WTC11 (cell line): Measurements from ENCODE around the gene TBC1D22A. TPM values are rescaled to one million over a fixed set of nuclear protein-coding genes. Genes with fewer than 3 reads are reported as not detected.

Experiments used
- ATAC-seq: fragments of 200-7000 bp; cut with Tn5 transposase; 2 replicates; pipeline ENCODE4 v1.10.0; 2021; ENCODE audit warnings: mild to moderate bottlenecking, moderate library complexity
- CTCF ChIA-PET: fragments of 300-600 bp; sonication (Branson Sonifier 250); formaldehyde crosslinking; loops from one replicate; lab custom pipeline; 2021; ENCODE audit warnings: antibody characterized with exemption; lab: Charles Lee
- POLR2A ChIA-PET: fragments of 350-600 bp; sonication (Branson Sonifier 250); formaldehyde crosslinking; loops from one replicate; lab custom pipeline; 2021; ENCODE audit warnings: antibody characterized with exemption; lab: Charles Lee
- DNase-seq: peaks from one replicate; pipeline ENCODE4 v3.0.0; 2021; ENCODE audit warnings: low spot score
- H3K27ac Mint-ChIP-seq: 2 replicates; pipeline ENCODE4 v1.8.0; 2021; ENCODE audit warnings: mixed read lengths
- H3K27me3 Mint-ChIP-seq: 2 replicates; pipeline ENCODE4 v1.8.0; 2021; ENCODE audit warnings: low read depth, mild to moderate bottlenecking, moderate library complexity, mixed read lengths
- H3K36me3 Mint-ChIP-seq: 2 replicates; pipeline ENCODE4 v1.8.0; 2021; ENCODE audit warnings: mixed read lengths
- H3K4me1 Mint-ChIP-seq: 2 replicates; pipeline ENCODE4 v1.8.0; 2022; ENCODE audit warnings: mixed read lengths
- H3K4me3 Mint-ChIP-seq: 2 replicates; pipeline ENCODE4 v1.8.0; 2021; ENCODE audit warnings: mild to moderate bottlenecking, moderate library complexity, mixed read lengths
- H3K9me3 Mint-ChIP-seq: 2 replicates; pipeline ENCODE4 v1.8.0; 2021; ENCODE audit warnings: mixed read lengths
- CREM ChIP-seq: sonication (generic); formaldehyde crosslinking; IDR thresholded peaks from 2 replicates; pipeline ENCODE4 v1.8.1; 2022; ENCODE audit warnings: mild to moderate bottlenecking, missing genetic modification reagents, moderate library complexity
- FOXJ3 ChIP-seq: sonication (generic); formaldehyde crosslinking; IDR thresholded peaks from 2 replicates; pipeline ENCODE4 v1.9.0; 2021; ENCODE audit warnings: missing genetic modification reagents, mild to moderate bottlenecking, borderline replicate concordance
- HMGXB4 ChIP-seq: sonication (generic); formaldehyde crosslinking; IDR thresholded peaks from 2 replicates; pipeline ENCODE4 v1.8.1; 2023; ENCODE audit warnings: mild to moderate bottlenecking, moderate library complexity, missing genetic modification reagents
- JUN ChIP-seq: sonication (generic); formaldehyde crosslinking; IDR thresholded peaks from 2 replicates; pipeline ENCODE4 v1.8.0; 2023; ENCODE audit warnings: mild to moderate bottlenecking, missing genetic modification reagents
- MXD4 ChIP-seq: fragments of 250-450 bp; sonication (Bioruptor Pico); IDR thresholded peaks from 2 replicates; pipeline ENCODE4 v1.8.0; 2021; ENCODE audit warnings: mild to moderate bottlenecking, moderate library complexity, borderline replicate concordance
- NFE2L1 ChIP-seq: sonication (generic); formaldehyde crosslinking; IDR thresholded peaks from 2 replicates; pipeline ENCODE4 v1.8.1; 2023; ENCODE audit warnings: missing genetic modification reagents
- NR1H2 ChIP-seq: sonication (generic); formaldehyde crosslinking; IDR thresholded peaks from 2 replicates; pipeline ENCODE4 v1.9.0; 2021; ENCODE audit warnings: mild to moderate bottlenecking, moderate library complexity, missing genetic modification reagents
- NR2C2 ChIP-seq: sonication (generic); formaldehyde crosslinking; IDR thresholded peaks from 2 replicates; pipeline ENCODE4 v1.8.0; 2022; ENCODE audit warnings: mild to moderate bottlenecking, missing genetic modification reagents
- PRDM15 ChIP-seq: sonication (generic); formaldehyde crosslinking; IDR thresholded peaks from 2 replicates; pipeline ENCODE4 v1.8.0; 2022; ENCODE audit warnings: missing genetic modification reagents
- TCF7 ChIP-seq: sonication (generic); formaldehyde crosslinking; IDR thresholded peaks from 2 replicates; pipeline ENCODE4 v1.8.0; 2022; ENCODE audit warnings: mild to moderate bottlenecking, low read depth, missing genetic modification reagents, moderate library complexity
- TEAD1 ChIP-seq: sonication (generic); formaldehyde crosslinking; IDR thresholded peaks from 2 replicates; pipeline ENCODE4 v1.8.0; 2022; ENCODE audit warnings: mild to moderate bottlenecking, missing genetic modification reagents
- TP53 ChIP-seq: sonication (generic); formaldehyde crosslinking; IDR thresholded peaks from 2 replicates; pipeline ENCODE4 v1.8.1; 2023; ENCODE audit warnings: mild to moderate bottlenecking, missing genetic modification reagents
- ZNF138 ChIP-seq: sonication (generic); formaldehyde crosslinking; conservative IDR thresholded peaks from 2 replicates; pipeline ENCODE4 v1.8.1; 2022; ENCODE audit warnings: mild to moderate bottlenecking, moderate library complexity, missing genetic modification reagents
- ZNF317 ChIP-seq: sonication (generic); formaldehyde crosslinking; IDR thresholded peaks from 2 replicates; pipeline ENCODE4 v1.8.1; 2023; ENCODE audit warnings: low read depth, mild to moderate bottlenecking, moderate library complexity, missing genetic modification reagents, borderline replicate concordance
- ZNF396 ChIP-seq: fragments of 250-450 bp; sonication (Bioruptor Pico); IDR thresholded peaks from 2 replicates; pipeline ENCODE4 v1.8.0; 2021; ENCODE audit warnings: mild to moderate bottlenecking, moderate library complexity, borderline replicate concordance
- total RNA-seq: library from RNA; stranded (reverse); gene quantifications from 3 replicates; pipeline ENCODE4 v1.2.3, GENCODE V29; 2021
- TF ChIP-seq, protein P1 (sequence below): sonication (generic); formaldehyde crosslinking; IDR thresholded peaks from 2 replicates; pipeline ENCODE4 v1.8.0; 2023; ENCODE audit warnings: missing genetic modification reagents
- TF ChIP-seq, protein P2 (sequence below): sonication (generic); formaldehyde crosslinking; IDR thresholded peaks from 2 replicates; pipeline ENCODE4 v1.8.0; 2022; ENCODE audit warnings: mild to moderate bottlenecking, missing genetic modification reagents
- TF ChIP-seq, protein P3 (sequence below): sonication (generic); formaldehyde crosslinking; conservative IDR thresholded peaks from 2 replicates; pipeline ENCODE4 v1.8.1; 2023; ENCODE audit warnings: mild to moderate bottlenecking, low read depth, missing genetic modification reagents, moderate library complexity

The TBC1D22A gene
- total RNA-seq, 1 experiment from 2014 or later, result 18.1 TPM

DNA sequence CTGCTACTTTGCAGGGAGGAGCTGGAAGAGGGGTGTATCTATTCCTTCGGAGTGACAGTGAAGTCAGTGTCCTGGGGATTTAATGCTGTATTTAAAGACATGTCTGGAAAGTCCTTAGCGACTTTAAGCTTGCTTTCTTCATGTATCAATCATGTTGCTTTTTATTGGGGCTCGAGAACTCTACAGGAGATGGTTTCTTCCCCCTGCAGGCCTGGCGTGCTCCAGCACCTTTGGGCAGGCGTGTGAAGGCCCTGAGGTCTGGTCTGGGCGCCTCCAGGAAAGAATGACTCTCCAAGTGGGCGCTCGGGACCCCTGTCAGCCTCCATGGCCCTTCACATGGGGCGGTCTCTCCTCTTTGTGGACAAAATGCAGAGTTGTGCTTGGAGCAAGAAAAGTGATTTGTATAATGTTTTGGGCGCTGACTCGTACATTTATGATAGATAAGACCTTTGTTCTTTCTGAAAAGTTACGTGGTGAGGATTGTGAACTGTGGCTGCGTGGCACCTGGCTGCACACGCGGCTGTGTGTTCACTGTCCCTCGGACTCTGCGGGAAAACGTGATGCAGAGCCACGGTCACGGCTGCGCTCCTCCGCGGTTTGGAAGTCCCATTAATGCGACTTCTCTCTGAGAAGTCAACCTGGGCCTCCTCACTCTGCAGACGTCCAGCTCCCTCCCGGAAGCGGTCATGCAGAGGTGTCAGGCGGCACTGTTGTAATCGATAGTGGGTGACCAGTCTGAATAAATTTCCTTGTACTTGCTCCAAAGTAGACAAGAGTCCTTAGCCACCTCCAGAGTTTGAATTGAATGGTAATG, 282.5 kb downstream of the TBC1D22A start:
- no peaks in the 10 kb centered on the region for H3K36me3 Mint-ChIP-seq
- ChIA-PET CTCF (no interaction called here), POLR2A (no interaction called here)
- ATAC-seq (no peak), DNase-seq (no peak)
- H3K27ac Mint-ChIP-seq, result peak overlapping the region; percentile 70; the same call in 1 of the 2 replicates
- TF ChIP-seq NFE2L1 (CRISPR knock-in tag) (no peak), TP53 (CRISPR knock-in tag) (no peak), HMGXB4 (CRISPR knock-in tag) (no peak), JUN (CRISPR knock-in tag) (no peak), ZNF396 (CRISPR knock-in tag) (no peak)
- TF ChIP-seq, protein P1, sequence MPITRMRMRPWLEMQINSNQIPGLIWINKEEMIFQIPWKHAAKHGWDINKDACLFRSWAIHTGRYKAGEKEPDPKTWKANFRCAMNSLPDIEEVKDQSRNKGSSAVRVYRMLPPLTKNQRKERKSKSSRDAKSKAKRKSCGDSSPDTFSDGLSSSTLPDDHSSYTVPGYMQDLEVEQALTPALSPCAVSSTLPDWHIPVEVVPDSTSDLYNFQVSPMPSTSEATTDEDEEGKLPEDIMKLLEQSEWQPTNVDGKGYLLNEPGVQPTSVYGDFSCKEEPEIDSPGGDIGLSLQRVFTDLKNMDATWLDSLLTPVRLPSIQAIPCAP, result no peak
- TF ChIP-seq, protein P2, sequence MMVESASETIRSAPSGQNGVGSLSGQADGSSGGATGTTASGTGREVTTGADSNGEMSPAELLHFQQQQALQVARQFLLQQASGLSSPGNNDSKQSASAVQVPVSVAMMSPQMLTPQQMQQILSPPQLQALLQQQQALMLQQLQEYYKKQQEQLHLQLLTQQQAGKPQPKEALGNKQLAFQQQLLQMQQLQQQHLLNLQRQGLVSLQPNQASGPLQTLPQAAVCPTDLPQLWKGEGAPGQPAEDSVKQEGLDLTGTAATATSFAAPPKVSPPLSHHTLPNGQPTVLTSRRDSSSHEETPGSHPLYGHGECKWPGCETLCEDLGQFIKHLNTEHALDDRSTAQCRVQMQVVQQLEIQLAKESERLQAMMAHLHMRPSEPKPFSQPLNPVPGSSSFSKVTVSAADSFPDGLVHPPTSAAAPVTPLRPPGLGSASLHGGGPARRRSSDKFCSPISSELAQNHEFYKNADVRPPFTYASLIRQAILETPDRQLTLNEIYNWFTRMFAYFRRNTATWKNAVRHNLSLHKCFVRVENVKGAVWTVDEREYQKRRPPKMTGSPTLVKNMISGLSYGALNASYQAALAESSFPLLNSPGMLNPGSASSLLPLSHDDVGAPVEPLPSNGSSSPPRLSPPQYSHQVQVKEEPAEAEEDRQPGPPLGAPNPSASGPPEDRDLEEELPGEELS (CRISPR knock-in tag), result no peak
- peaks cover 18% of the 10 kb centered on the region for H3K4me1 Mint-ChIP-seq
- no peaks in the 10 kb centered on the region for H3K9me3 Mint-ChIP-seq
- no peak overlapping the region for H3K4me3 Mint-ChIP-seq
- no peaks in the 10 kb centered on the region for H3K27me3 Mint-ChIP-seq

- no peaks in the 10 kb centered on the region for H3K36me3 Mint-ChIP-seq
- CTCF ChIA-PET, result no interaction called here
- POLR2A ChIA-PET, result no interaction called here
- ATAC-seq (no peak), DNase-seq (no peak)
- no peak overlapping the region for H3K4me3 Mint-ChIP-seq
- TF ChIP-seq PRDM15 (CRISPR knock-in tag), result no peak
- no peaks in the 10 kb centered on the region for H3K9me3 Mint-ChIP-seq
- peaks cover 23% of the 10 kb centered on the region for H3K4me1 Mint-ChIP-seq
- no peak overlapping the region; the same call in 1 of the 2 replicates for H3K27ac Mint-ChIP-seq
- no peaks in the 10 kb centered on the region for H3K27me3 Mint-ChIP-seq
Observed at GRCh38 chr22:47045691-47046410, 283.4 kb downstream of the TBC1D22A start.

DNA sequence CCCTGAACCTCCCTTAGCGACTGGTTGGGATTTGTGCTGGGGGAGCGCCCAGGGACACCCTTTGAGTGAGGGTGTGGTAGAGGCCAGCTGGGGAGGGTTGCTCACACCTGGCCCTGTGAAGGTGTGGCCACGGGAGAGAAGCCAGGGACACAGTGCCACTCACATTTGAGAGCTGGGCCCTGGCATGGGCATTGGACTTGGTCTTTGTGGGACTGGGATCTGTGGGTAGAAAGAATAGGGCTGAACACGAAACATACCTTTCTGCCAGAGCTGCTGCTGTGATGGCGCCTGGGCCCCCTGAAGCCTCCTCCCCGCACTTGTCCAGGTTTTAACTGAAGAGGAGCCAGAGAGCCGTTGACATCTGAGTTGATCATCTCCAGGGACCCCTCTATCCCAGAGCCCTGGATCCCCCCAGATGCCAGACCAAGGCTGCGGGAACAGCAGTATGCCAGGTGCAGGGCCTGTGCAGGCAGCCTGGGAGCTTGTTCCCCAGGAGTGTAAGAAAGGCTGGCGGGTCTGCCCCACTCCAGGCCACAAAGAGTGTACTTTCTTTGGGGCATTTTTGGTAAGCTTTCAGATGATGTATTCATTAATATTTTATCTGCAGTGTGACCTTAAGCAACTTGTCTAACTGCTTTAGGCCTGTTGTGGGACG, 284.1 kb downstream of the TBC1D22A start:
- ATAC-seq (no peak), DNase-seq (no peak)
- TF ChIP-seq NR1H2 (CRISPR knock-in tag), result no peak
- no peak for TF ChIP-seq ZNF317
- TF ChIP-seq FOXJ3, result no peak
- TF ChIP-seq TCF7 (CRISPR knock-in tag), result no peak
- TF ChIP-seq, protein P3, sequence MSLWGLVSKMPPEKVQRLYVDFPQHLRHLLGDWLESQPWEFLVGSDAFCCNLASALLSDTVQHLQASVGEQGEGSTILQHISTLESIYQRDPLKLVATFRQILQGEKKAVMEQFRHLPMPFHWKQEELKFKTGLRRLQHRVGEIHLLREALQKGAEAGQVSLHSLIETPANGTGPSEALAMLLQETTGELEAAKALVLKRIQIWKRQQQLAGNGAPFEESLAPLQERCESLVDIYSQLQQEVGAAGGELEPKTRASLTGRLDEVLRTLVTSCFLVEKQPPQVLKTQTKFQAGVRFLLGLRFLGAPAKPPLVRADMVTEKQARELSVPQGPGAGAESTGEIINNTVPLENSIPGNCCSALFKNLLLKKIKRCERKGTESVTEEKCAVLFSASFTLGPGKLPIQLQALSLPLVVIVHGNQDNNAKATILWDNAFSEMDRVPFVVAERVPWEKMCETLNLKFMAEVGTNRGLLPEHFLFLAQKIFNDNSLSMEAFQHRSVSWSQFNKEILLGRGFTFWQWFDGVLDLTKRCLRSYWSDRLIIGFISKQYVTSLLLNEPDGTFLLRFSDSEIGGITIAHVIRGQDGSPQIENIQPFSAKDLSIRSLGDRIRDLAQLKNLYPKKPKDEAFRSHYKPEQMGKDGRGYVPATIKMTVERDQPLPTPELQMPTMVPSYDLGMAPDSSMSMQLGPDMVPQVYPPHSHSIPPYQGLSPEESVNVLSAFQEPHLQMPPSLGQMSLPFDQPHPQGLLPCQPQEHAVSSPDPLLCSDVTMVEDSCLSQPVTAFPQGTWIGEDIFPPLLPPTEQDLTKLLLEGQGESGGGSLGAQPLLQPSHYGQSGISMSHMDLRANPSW (CRISPR knock-in tag), result no peak
- no peak for TF ChIP-seq NR2C2
- TF ChIP-seq MXD4 (CRISPR knock-in tag), result no peak
- TF ChIP-seq TEAD1 (CRISPR knock-in tag), result no peak
- TF ChIP-seq ZNF138 (CRISPR knock-in tag), result no peak
- no peak for TF ChIP-seq TP53 (CRISPR knock-in tag)
- no peak for TF ChIP-seq CREM (CRISPR knock-in tag)

More for the DNA sequence above, 284.1 kb downstream of the TBC1D22A start:
- Mint-ChIP-seq H3K9me3 (no peaks in the 10 kb centered on the region), H3K27me3 (no peaks in the 10 kb centered on the region), H3K36me3 (no peaks in the 10 kb centered on the region), H3K4me1 (peaks cover 23% of the 10 kb centered on the region), H3K4me3 (no peak overlapping the region), H3K27ac (peak overlapping the region; percentile 72; the same call in 1 of the 2 replicates)
- ChIA-PET CTCF (no interaction called here), POLR2A (no interaction called here)
